Fibroblast of villous mesenchyme (primary cell): Measurements from ENCODE around the gene RASAL2. TPM values are rescaled to one million over a fixed set of nuclear protein-coding genes. Genes with fewer than 3 reads are reported as not detected.

ENCODE experiments used
- DNase-seq: peaks from one replicate; pipeline ENCODE4 v3.0.0-alpha.2; 2010; ENCODE audit warnings: low read depth
- H3K4me3 ChIP-seq: 2 replicates; pipeline ENCODE4 v1.5.1; 2011; ENCODE audit warnings: low read depth, mild to moderate bottlenecking, low read length
- CTCF ChIP-seq: IDR thresholded peaks from 2 replicates; pipeline ENCODE4 v1.5.1; 2012; ENCODE audit warnings: low read depth, mild to moderate bottlenecking, low read length; ENCODE audit not compliant: insufficient read depth
- total RNA-seq: library from RNA; depleted of rRNA; stranded (reverse); fragments of >200 nt; gene quantifications from 2 replicates; pipeline ENCODE4 v1.2.3, GENCODE V29; 2012

The RASAL2 gene
- total RNA-seq, 1 donor, result 40.6 TPM

GRCh38 chr1:178126741-178127185, 32.9 kb downstream of the RASAL2 start:
- no peak overlapping the region for H3K4me3 ChIP-seq
- DNase-seq, result peak; percentile 70
- TF ChIP-seq CTCF, result no peak

GRCh38 chr1:178127482-178128191, 33.7 kb downstream of the RASAL2 start:
- no peak overlapping the region for H3K4me3 ChIP-seq
- no peak for DNase-seq
- no peak for TF ChIP-seq CTCF

GRCh38 chr1:178133239-178133989, 39.5 kb downstream of the RASAL2 start:
- DNase-seq, result no peak
- no peak overlapping the region for H3K4me3 ChIP-seq
- TF ChIP-seq CTCF, result no peak

- TF ChIP-seq CTCF, result no peak
- peak; percentile 80 for DNase-seq
- no peak overlapping the region for H3K4me3 ChIP-seq
Measured at GRCh38 chr1:178134061-178134460, 40.2 kb downstream of the RASAL2 start.

GRCh38 chr1:178137238-178137637, 43.3 kb downstream of the RASAL2 start:
- no peak for DNase-seq
- no peak overlapping the region for H3K4me3 ChIP-seq
- no peak for TF ChIP-seq CTCF

GRCh38 chr1:178142806-178143205, 48.9 kb downstream of the RASAL2 start:
- no peak overlapping the region for H3K4me3 ChIP-seq
- no peak for DNase-seq
- TF ChIP-seq CTCF, result no peak
